Measurements from ENCODE around the gene CENPV.

- TF ChIP-seq CTCF (IDR thresholded peaks at IDR 0.05) (no peak), EP300 (IDR thresholded peaks at IDR 0.05) (no peak)
Observed at GRCh38 chr17:16294560-16294959, 58.7 kb downstream of the CENPV start.
